Dermis microvascular lymphatic vessel endothelial cell (primary cell): ENCODE data around the gene CCNQ. TPM values are rescaled to one million over a fixed set of nuclear protein-coding genes. Genes with fewer than 3 reads are reported as not detected.
A peak's percentile ranks its signal among the peaks of the same experiment; 100 is the strongest.

Experiments
- DNase-seq, 2 donors: peaks; one replicate each; pipeline versions ENCODE4 v3.0.0 to v3.0.0-alpha.2; 2010; ENCODE audit warnings: low read depth in 2 of 2
- total RNA-seq: library from RNA; depleted of rRNA; stranded (reverse); fragments of >200 nt; gene quantifications from 2 replicates; pipeline ENCODE4 v1.2.1, GENCODE V29; 2014

CCNQ gene
- total RNA-seq, 1 donor from 2014 or later = 39.0 TPM

DNA sequence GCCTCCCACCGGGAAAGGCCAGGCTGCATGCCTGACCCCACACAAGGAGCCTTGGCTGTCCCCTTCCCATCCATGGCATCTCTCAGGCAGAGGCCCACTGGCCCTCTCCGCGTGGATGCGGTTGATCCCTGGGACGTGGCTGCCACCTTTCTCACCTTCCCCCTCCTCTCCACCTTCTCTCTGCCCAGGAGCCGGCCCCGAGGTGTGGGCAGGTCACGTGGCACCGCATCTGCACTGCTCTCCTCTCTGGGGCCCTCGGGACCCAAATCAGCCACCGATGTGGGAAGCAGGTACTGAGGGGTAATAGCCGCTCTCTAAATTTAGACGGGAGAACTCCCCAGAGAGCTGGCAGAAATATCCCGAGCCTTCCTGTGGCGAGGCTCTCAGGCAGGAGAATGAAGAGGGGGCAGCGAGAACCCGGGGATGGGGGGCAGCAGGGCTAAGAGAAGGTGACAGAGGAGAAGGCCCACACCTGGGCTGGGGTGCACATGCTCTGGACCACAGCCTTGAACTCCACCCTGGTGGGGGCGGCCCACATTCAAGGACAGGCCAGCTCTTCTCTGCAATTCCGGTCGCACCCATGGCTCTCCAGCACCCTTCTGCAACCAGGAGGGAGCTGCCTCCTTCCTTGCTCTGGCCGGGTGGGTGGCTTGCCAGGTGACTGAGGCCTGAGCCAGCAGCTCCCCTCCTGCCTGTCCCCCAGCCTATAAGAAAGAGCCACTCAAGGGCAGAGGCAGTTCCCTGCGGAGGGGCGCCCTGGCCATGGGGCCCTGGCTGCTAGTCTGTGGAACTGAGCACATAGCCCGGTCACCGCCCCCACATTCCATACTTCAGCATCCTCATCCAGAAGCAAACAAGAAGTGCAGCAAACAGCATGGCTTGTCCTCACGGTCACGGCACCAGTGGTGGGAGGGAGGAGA is 38.4 kb upstream of the CCNQ start:
- no peak for DNase-seq

GRCh38 chrX:153636716-153637115 is 37.8 kb upstream of the CCNQ start:
- DNase-seq = no peak

GRCh38 chrX:153635788-153636668 is 37.1 kb upstream of the CCNQ start:
- DNase-seq = peak in 1 of 2 donors; percentile 44

- DNase-seq = no peak
Measured at GRCh38 chrX:153635388-153635787, 36.4 kb upstream of the CCNQ start.

DNA sequence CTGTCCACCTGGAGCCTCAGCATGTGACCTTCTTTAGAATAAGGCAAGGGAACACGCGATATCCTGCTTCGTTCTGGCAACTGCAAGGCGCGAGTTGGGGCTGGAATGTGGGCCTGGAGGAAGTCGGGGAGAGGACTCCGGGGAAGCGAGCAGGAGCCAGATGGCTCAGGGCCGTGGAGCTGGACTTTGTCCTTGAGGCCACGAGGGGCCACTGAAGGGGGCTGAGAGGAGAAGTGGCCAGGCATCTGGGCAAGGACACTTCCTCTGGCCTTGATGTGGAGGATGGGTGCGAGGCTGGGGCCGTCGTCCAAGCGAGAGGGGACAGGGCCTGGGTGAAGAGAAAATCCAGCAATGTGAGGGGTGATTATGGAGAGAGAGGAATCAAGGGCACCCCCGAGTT is 35.9 kb upstream of the CCNQ start:
- DNase-seq = no peak

DNA sequence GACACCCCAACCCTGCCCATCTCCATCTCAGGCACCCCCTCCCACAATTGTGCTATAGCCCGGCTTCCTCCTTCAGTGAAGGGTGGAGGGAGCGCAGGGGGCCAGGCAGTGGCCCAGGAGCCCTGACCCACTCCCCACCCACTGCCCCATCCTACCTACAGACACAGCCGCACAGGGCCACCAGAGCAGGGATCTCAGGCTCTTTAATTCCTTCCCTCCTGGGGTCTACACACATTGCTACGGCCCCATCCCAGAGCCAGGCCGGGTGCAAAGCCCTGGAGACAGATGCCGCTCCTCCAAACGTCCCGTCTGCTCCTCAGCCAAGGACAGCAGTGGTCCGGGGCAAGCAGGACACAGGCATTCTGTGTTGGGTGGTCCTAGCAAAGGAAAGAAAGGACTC is 35.3 kb upstream of the CCNQ start:
- DNase-seq = no peak

DNA sequence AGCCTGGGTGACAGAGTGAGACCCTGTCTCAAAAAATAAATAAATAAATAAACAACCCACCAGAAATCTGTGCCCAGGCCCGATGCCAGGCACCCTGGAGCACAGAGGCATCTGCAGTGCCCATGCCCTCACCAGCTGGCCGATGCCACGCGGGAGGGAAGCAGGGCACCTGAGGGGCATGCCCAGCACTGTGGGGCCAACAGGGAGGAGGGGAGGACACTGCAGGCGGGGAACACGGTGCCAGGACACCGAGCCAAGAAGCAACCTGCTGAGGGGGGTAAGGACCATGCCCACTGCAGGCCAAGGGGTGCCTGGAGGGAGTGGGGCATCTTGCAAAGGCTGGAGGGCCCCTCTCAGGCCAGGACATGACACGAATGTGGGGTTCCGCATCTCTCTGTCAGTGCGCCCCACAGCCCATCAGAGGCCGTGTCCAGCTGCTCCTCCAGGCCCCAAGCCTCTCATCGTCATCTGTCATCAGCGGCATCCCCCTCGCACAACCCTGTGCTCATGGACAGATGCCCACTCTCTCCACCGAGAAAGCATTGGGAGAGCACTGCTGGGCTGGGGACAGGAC is 34.8 kb upstream of the CCNQ start:
- DNase-seq = no peak

- no peak for DNase-seq
Measured at GRCh38 chrX:153633048-153633447, 34.1 kb upstream of the CCNQ start.

- no peak for DNase-seq
Measured at GRCh38 chrX:153632595-153632946, 33.6 kb upstream of the CCNQ start.

DNA sequence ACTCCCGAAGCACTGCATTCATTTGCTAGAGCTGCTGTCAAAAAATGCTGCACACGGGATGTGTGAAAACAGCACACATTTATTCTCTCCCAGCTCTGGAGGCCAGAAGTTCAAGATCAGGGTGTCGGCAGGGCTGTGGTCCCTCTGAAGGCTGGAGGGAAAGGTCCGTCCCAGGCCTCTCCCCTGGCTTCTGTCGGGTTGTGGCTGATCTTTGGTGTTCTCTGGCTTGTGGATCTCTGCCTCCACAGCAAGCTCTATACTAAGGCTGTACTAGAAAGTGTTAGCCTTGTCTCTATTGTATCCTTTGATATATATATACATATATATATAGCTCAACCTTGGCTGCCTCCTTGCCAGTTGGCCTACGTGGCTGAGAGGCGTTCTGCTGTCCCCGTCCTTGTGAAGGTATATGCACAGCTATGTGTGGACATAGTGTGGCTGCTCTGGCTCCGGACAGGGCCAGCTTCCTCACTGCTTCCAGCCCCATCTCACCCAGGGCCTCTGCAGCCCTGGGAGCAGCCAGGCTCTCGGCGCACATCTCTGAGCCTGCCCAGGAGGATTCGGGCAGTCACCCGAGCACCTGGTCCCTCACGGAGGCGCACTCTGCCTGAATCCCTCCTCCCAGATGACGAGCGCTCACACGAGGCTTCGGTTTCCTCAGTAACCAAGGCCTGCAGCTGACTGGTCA is 33.1 kb upstream of the CCNQ start:
- no peak for DNase-seq

- no peak for DNase-seq
Measured at GRCh38 chrX:153631346-153631745, 32.4 kb upstream of the CCNQ start.

- no peak for DNase-seq
Measured at GRCh38 chrX:153628665-153629064, 29.7 kb upstream of the CCNQ start.

- DNase-seq = no peak
Measured at GRCh38 chrX:153628129-153628528, 29.2 kb upstream of the CCNQ start.

- no peak for DNase-seq
Measured at GRCh38 chrX:153627675-153628111, 28.8 kb upstream of the CCNQ start.

DNA sequence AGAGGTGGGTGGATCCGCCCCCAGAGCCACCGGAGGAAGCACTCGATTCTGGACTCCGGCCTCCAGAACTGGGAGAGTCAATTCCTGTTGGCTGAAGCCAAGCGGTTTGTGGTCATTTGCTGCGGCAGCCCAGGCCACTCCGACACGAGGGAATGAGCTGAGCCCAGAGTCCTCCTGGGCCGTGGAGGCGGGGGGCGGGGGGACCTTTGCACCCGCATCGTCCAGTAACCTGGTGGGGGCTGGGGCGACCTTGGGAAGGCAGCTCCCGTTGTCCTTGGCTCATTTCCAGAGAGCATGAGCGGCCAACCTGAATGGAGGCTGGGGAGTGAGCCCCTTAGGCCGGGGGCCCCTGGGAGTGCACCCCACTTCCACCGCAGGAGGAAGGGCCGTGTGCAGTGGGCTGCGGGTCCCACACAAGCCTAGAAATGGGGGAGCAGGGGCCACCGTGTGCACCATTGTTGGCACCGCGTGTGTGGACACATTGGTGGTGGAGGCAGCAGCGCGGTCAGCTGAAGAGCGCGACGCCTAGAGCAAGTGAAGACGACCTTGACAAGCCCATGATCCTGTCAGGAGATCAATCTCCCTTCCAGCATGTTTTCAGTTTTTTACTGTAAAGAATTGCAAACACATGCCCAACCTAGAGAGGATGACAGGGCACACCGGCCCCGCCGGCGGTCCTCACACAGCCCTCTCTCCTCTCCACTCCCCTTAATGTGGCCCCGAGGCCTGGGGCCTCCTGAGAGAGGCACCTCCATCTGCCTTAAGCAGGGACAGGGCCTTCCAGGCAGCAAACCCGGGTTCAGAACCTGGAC is 28.1 kb upstream of the CCNQ start:
- DNase-seq = no peak

DNA sequence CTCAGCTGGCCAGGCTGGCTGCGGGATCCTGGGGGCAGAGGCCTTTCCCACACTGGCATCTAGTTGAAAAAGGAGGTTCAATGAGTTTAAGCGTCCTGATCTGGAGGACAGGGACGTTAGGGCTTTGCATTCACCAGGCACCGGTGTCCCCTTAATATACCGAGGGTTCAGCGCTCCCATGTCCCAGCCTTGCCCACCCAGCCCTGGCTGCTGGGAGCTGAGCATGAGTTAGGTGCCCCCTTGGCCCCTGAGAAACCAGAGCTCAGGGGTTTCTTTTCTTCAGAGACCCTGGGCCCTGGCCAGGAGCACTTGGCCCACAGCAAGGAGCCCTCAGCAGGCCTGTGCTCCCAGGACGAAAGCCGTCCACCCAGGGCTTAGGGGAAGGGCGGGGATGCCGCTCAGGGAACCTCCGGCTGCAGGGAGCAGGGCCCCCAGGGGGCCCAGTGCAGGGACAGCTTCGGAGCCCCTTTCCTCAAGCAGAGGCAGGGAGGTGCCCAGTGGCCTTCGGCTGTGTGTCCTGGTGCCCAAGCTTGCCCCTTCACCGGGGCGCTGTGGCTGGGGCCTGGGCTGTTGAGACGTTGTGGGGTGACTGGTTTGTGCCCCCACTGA is 27.2 kb upstream of the CCNQ start:
- DNase-seq = no peak

DNA sequence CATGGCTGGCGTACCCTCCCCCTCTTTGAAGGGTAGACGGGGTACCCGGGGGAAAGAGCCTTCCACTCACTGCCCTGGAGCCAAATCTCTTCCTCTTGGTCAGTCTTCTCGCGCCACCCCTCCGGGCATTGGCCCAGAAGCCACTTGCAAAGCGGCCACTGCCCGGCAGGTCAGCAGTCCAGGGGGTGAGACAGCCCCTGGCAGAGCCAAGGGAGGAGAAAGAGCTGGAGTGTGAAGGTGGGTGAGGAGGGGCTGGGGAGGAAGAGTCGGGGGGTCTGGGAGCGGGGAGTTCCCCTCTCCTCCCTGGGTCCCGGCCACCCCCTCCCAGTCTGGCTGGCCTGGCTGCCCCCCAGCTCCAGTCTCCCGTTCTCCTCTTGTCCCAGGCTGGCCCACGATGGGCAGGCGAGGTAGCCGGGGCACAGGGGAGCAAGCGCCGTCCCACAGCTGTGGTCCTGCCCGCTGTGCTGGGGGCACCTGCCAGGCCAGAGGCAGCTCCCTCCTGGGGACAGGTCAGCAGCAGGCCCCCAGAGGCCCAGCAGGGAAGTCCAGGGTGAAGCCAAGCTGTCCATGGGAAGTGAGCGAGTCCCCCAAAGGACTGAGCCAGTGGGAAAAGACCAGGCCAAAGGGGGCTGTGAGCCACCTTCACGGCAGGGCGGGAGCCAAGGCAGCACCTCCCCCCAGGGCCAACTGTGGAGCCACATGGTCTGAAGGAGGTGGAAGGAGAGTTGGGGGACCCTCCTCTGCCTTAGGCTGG is 26.5 kb upstream of the CCNQ start:
- no peak for DNase-seq

DNA sequence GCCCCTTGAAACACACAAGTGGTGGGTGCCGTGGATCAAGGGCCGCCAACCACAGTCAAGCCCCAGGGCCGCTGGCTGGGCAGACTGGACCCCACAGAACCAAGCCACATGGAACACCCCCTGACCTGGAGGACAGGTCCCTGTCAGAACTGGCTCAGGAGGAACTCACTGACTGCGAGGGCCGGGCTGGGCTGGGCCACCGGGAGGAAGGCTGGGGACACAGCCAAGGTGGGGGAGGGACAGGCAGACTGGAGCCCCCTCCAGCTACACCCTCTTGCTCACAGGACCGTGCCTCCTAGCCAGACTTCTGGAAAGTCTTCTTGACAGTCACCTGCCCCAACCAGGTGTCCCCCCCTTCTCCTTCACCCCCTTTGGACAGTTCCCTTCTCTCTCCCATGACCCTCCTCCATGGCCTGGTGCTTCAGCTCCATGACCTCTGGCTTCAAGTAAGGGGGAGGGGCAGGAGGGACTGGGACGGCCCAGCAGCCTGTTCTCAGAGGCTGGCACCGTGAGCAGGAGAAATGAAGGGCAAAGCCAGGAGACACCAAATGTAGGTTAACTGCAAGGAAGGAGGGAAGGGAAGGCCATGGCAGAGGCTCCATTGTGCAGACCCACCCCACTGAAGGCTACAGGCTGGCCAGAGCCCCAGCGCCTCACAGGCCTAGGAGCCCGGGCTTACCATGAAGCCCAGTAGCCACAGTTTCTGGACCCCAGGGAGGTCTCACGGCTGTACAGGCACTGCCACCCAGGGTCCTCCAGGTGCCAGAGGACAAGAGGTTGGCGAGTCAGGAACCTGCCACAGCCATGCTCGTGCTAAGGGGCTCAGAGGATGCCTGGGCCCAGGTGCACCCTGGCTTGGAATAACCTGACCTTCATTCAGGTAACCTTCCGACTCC is 25.5 kb upstream of the CCNQ start:
- no peak for DNase-seq
